Neural crest cell (in vitro differentiated cells): ENCODE measurements around the gene NPAS3. TPM values are rescaled to one million over a fixed set of nuclear protein-coding genes. Genes with fewer than 3 reads are reported as not detected.

Experiments used
- DNase-seq: peaks from one replicate; pipeline ENCODE4 v3.0.0; 2021; ENCODE audit warnings: low read depth, mixed read lengths, low spot score
- H3K27ac Mint-ChIP-seq: one replicate; pipeline ENCODE4 v1.8.0; 2021; ENCODE audit warnings: mild to moderate bottlenecking, mixed read lengths; ENCODE audit not compliant: unreplicated experiment
- H3K27me3 Mint-ChIP-seq: 2 replicates; pipeline ENCODE4 v1.8.0; 2021; ENCODE audit warnings: low read depth, mild to moderate bottlenecking, mixed read lengths
- H3K36me3 Mint-ChIP-seq: 2 replicates; pipeline ENCODE4 v1.8.0; 2021; ENCODE audit warnings: low read depth, mild to moderate bottlenecking, mixed read lengths
- H3K4me1 Mint-ChIP-seq: 2 replicates; pipeline ENCODE4 v1.8.0; 2021; ENCODE audit warnings: mixed read lengths
- H3K4me3 Mint-ChIP-seq: one replicate; pipeline ENCODE4 v1.8.0; 2021; ENCODE audit warnings: mild to moderate bottlenecking, mixed read lengths
- H3K9me3 Mint-ChIP-seq: 2 replicates; pipeline ENCODE4 v1.8.0; 2021; ENCODE audit warnings: mixed read lengths
- total RNA-seq: library from RNA; stranded (reverse); gene quantifications from 2 replicates; pipeline ENCODE4 v1.2.1, GENCODE V29; 2021
- TF ChIP-seq, protein P1 (sequence below): fragments of 200-600 bp; sonication (generic); conservative IDR thresholded peaks from 2 replicates; pipeline ENCODE4 v1.5.0; 2021; ENCODE audit warnings: antibody characterized with exemption, mild to moderate bottlenecking

Gene NPAS3
- total RNA-seq, 1 donor from 2014 or later = 18.2 TPM

DNA sequence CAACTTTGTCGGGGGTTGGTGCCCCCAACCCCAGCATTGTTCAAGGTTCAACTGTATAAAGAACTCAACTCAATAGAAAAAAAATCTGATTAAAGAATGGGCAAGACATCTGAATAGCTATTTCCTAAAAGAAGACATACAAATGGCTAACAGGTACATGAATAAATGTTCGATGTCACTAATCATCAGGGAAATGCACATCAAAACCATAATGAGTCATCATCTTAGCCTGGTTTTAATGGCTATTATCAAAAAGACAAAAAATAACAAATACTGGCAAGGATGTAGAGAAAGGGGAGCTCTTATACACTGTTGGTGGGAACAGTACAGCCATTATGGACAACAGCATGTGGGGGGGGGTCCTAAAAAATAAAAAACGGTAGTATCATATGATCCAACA is 28.7 kb downstream of the NPAS3 start:
- Mint-ChIP-seq H3K36me3 (peaks cover 7% of the 10 kb centered on the region), H3K27ac (no peak overlapping the region), H3K9me3 (peaks cover 5% of the 10 kb centered on the region), H3K27me3 (no peaks in the 10 kb centered on the region), H3K4me3 (no peak overlapping the region), H3K4me1 (peaks cover 8% of the 10 kb centered on the region)
- TF ChIP-seq, protein P1, sequence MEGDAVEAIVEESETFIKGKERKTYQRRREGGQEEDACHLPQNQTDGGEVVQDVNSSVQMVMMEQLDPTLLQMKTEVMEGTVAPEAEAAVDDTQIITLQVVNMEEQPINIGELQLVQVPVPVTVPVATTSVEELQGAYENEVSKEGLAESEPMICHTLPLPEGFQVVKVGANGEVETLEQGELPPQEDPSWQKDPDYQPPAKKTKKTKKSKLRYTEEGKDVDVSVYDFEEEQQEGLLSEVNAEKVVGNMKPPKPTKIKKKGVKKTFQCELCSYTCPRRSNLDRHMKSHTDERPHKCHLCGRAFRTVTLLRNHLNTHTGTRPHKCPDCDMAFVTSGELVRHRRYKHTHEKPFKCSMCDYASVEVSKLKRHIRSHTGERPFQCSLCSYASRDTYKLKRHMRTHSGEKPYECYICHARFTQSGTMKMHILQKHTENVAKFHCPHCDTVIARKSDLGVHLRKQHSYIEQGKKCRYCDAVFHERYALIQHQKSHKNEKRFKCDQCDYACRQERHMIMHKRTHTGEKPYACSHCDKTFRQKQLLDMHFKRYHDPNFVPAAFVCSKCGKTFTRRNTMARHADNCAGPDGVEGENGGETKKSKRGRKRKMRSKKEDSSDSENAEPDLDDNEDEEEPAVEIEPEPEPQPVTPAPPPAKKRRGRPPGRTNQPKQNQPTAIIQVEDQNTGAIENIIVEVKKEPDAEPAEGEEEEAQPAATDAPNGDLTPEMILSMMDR = no peak
- DNase-seq = no peak

DNA sequence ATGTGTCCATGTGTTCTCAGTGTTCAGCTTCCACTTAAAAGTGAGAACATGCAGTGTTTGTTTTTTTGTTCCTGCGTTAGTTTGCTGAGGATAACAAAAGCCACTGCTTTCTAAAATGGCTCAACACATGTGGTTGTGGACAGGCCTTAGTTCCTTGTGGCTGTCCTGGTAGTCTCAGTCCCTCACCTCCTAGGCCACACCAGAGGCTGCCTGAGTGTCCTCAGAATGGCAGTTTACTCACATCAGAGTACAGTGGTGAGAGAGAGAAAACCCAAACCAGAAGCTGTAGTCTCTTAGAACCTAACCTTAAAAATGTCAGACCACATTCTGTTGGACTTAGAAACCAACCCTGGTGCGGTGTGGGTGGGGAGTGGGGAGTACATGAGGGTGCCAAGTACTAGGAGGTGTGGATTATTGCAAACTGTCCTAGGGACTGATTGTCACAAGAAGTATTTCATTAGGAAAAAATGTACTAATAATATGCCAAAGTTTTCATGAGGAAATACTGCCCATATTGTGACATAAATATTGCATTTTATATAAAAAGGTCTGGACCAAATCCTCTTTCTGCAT is 30.4 kb downstream of the NPAS3 start:
- TF ChIP-seq, protein P1 = no peak
- Mint-ChIP-seq H3K9me3 (peaks cover 4% of the 10 kb centered on the region), H3K27me3 (no peaks in the 10 kb centered on the region), H3K4me1 (peaks cover 16% of the 10 kb centered on the region), H3K4me3 (no peak overlapping the region), H3K36me3 (peaks cover 5% of the 10 kb centered on the region), H3K27ac (no peak overlapping the region)
- DNase-seq = no peak

DNA sequence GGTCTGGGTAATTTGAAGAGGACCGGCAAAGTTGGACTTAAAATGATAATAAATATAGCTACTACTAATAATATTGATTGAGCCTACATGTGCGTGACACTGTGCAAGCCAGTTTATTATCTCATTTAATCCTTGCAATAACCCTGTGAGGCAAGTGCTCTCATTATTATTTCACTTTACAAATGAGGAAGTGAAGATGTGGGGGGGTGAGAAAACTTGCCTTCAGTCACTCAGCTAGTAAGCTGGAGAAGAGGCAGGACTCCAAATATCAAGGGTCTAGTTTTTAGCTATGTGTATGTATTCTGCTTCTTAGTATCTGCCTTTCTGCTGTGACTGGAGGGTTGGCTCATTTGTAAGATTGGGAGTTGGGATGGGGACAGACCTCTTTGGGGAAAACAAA is 39.2 kb downstream of the NPAS3 start:
- H3K36me3 Mint-ChIP-seq = no peaks in the 10 kb centered on the region
- TF ChIP-seq, protein P1 = no peak
- peaks cover 42% of the 10 kb centered on the region for H3K4me1 Mint-ChIP-seq
- no peak overlapping the region for H3K27ac Mint-ChIP-seq
- no peaks in the 10 kb centered on the region for H3K9me3 Mint-ChIP-seq
- no peak overlapping the region for H3K4me3 Mint-ChIP-seq
- no peak for DNase-seq
- H3K27me3 Mint-ChIP-seq = no peaks in the 10 kb centered on the region

DNA sequence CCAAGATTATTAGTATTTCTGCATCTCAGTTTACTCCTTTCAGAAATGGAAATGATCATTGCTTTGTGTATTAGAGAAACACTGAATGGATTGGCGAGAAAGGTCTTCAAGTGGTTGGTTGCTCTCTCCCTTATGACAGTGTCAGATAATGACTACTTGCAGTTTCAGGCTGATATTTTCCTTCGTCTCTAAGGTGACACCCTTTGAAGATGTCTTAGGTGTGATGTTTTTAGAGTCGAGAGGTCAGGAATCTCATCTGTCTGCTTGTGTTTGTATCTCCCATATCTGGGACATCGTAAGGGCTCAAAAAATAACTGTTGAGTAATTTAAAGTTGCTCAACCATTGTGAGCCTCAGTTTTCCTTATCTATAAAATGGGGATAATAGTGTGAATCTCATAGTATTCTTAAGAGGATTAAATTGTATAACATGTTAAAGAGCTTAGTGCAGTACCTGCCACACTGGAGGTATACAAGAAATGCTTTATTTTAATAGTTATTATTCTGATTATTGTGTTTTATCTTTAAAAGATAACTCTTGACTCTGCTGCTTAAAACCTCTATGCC is 40.1 kb downstream of the NPAS3 start:
- H3K36me3 Mint-ChIP-seq = no peaks in the 10 kb centered on the region
- DNase-seq = no peak

DNA sequence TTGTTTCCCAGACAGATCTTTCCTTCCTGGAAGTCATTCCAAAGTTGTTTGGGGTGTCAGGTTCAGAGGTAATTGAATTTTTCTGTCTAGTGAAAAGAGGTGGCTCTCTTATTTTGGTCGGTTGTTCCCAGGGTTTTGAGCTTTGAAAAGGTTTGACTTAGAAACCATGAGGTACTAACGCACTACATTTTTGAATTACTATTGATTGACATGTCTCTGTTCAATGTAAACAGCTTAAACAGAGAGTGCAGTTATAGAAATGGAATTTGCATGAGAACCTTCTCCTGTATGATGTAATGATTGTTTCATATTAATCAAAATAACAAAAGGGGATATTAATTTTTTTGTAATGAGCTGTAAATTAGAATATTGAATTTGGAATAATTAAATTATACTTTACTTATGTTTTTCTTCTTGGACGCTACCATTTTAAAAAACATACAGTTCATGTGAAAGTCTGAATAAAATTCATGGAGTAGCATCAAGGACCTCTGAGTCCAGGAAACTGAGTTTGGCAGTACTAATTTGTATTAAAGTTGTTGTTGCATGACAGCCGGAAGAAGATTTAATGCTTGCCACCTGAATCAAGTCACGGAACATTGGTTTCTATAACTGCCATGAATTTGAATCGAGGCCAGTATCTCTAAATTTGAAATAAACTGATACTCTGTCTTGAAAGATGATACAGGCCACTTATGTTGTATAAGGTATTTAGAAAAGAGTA is 41.7 kb downstream of the NPAS3 start:
- TF ChIP-seq, protein P1 = no peak
- DNase-seq = no peak
- H3K4me1 Mint-ChIP-seq = peaks cover 45% of the 10 kb centered on the region
- H3K27me3 Mint-ChIP-seq = no peaks in the 10 kb centered on the region
- H3K27ac Mint-ChIP-seq = no peak overlapping the region
- H3K9me3 Mint-ChIP-seq = no peaks in the 10 kb centered on the region
- H3K4me3 Mint-ChIP-seq = no peak overlapping the region
- H3K36me3 Mint-ChIP-seq = no peaks in the 10 kb centered on the region

More for the DNA sequence above, 40.1 kb downstream of the NPAS3 start:
- no peaks in the 10 kb centered on the region for H3K27me3 Mint-ChIP-seq
- no peaks in the 10 kb centered on the region for H3K9me3 Mint-ChIP-seq
- TF ChIP-seq, protein P1 = no peak
- no peak overlapping the region for H3K27ac Mint-ChIP-seq
- peaks cover 39% of the 10 kb centered on the region for H3K4me1 Mint-ChIP-seq
- H3K4me3 Mint-ChIP-seq = no peak overlapping the region
